T-cell (primary cell): ENCODE measurements around the gene POLR2L. TPM values are rescaled to one million over a fixed set of nuclear protein-coding genes. Genes with fewer than 3 reads are reported as not detected.

Experiments used
- ATAC-seq, 4 experiments: fragments of 200-7000 bp in 3 of 4; fragments of 150-1000 bp in 1 of 4; cut with Tn5 transposase; replicated peaks in 1 of 4; 1 replicate in 3 of 4; 2 replicates in 1 of 4; pipeline ENCODE4 v1.10.0; 2021; ENCODE audit warnings: moderate library complexity in 3 of 4, mild to moderate bottlenecking in 2 of 4, moderate number of reproducible peaks in 1 of 4
- CTCF ChIA-PET, 2 donors: fragments of 300-600 bp; sonication (Branson Sonifier 250); formaldehyde crosslinking; loops; one replicate each; lab custom pipeline; 2022; ENCODE audit warnings: antibody characterized with exemption in 2 of 2; lab: Charles Lee
- POLR2A ChIA-PET, 2 donors: fragments of 300-600 bp; sonication (Branson Sonifier 250); formaldehyde crosslinking; loops; one replicate each; lab custom pipeline; 2022; ENCODE audit warnings: antibody characterized with exemption in 2 of 2; lab: Charles Lee
- DNase-seq, 35 experiments: peaks; one replicate each; pipeline versions ENCODE4 v3.0.0 to v3.0.0-alpha.2; 2013 to 2023
- H3K27ac ChIP-seq: one replicate; pipeline ENCODE4 v1.5.1; 2013; ENCODE audit warnings: low read length
- H3K27me3 ChIP-seq, 2 experiments: replicated peaks in 1 of 2; 1 replicate in 1 of 2; 2 replicates in 1 of 2; pipeline versions ENCODE4 v1.6.1 to v1.7.0; 2013; ENCODE audit warnings: low read length in 1 of 2, mixed read lengths in 1 of 2; ENCODE audit not compliant: control insufficient read depth in 2 of 2, insufficient read depth in 2 of 2; ENCODE audit errors: extremely low read depth in 1 of 2
- H3K36me3 ChIP-seq, 2 donors: 1 replicate in 1 of 2; 2 replicates in 1 of 2; pipeline versions ENCODE4 v1.6.1 to v1.7.0; 2013; ENCODE audit warnings: low read length in 1 of 2; ENCODE audit not compliant: control insufficient read depth in 2 of 2, insufficient read depth in 1 of 2; ENCODE audit errors: extremely low read depth in 1 of 2
- H3K4me1 ChIP-seq, 2 experiments: 1 replicate in 1 of 2; 2 replicates in 1 of 2; pipeline versions ENCODE4 v1.6.1 to v1.7.0; 2013; ENCODE audit warnings: low read length in 2 of 2, mixed read lengths in 1 of 2; ENCODE audit not compliant: insufficient read depth in 2 of 2, control insufficient read depth in 1 of 2; ENCODE audit errors: extremely low read depth in 1 of 2
- H3K4me3 ChIP-seq, 2 donors: 1 replicate in 1 of 2; 2 replicates in 1 of 2; pipeline versions ENCODE4 v1.5.1 to v1.7.0; 2013; ENCODE audit warnings: mild to moderate bottlenecking in 2 of 2, low read length in 1 of 2, moderate library complexity in 1 of 2; ENCODE audit not compliant: control insufficient read depth in 1 of 2; ENCODE audit errors: extremely low read depth in 1 of 2
- H3K9me3 ChIP-seq: 2 replicates; pipeline ENCODE4 v1.7.0; 2013
- H3K27ac Mint-ChIP-seq, 2 donors: one replicate each; pipeline ENCODE4 v1.8.0; 2020 to 2021; ENCODE audit warnings: mild to moderate bottlenecking in 2 of 2, mixed read lengths in 2 of 2
- H3K27me3 Mint-ChIP-seq, 2 donors: one replicate each; pipeline ENCODE4 v1.8.0; 2021 to 2022; ENCODE audit warnings: mixed read lengths in 2 of 2
- H3K36me3 Mint-ChIP-seq: one replicate; pipeline ENCODE4 v1.8.0; 2021; ENCODE audit warnings: mixed read lengths
- H3K4me1 Mint-ChIP-seq, 3 donors: one replicate each; pipeline ENCODE4 v1.8.0; 2020 to 2022; ENCODE audit warnings: mixed read lengths in 3 of 3, mild to moderate bottlenecking in 1 of 3
- H3K4me3 Mint-ChIP-seq, 3 donors: one replicate each; pipeline ENCODE4 v1.8.0; 2020 to 2022; ENCODE audit warnings: mild to moderate bottlenecking in 3 of 3, mixed read lengths in 3 of 3, moderate library complexity in 3 of 3
- H3K9me3 Mint-ChIP-seq, 3 donors: one replicate each; pipeline ENCODE4 v1.8.0; 2020 to 2022; ENCODE audit warnings: mixed read lengths in 3 of 3
- WGBS: methylation state at CpG from one replicate; pipeline ENCODE4 v1.1.5; 2013; ENCODE audit warnings: missing lambda C conversion rate; ENCODE audit not compliant: insufficient coverage; 5-methylcytosine and 5-hydroxymethylcytosine counted together
- total RNA-seq, 35 experiments: library from RNA in 6 of 35; stranded (reverse) in 6 of 35; fragments of 120-200 nt in 1 of 35; gene quantifications; one replicate each; pipeline versions ENCODE4 v1.2.1 to v1.2.4 and lab custom pipeline; 2013 to 2026

POLR2L gene
- total RNA-seq, 5 donors from 2014 or later (not counting 1 experiment from before 2014, with no cell fraction given) = 34.2 to 73.9 (median 68.7) TPM

GRCh38 chr11:813072-813455, 29.3 kb downstream of the POLR2L start:
- Histone ChIP-seq H3K4me3 (no peak overlapping the region), H3K9me3 (no peaks in the 10 kb centered on the region), H3K27ac (no peak overlapping the region), H3K36me3 (peaks cover 21 to 27% of the 10 kb centered on the region in 2 donors), H3K27me3 (no peaks in the 10 kb centered on the region), H3K4me1 (peaks cover 13 to 34% of the 10 kb centered on the region in 2 experiments)
- ATAC-seq (no peak), DNase-seq (no peak)
- H3K4me1 Mint-ChIP-seq = peaks cover 30 to 35% (median 34%) of the 10 kb centered on the region in 3 donors
- CTCF ChIA-PET = no interaction called here
- no peaks in the 10 kb centered on the region for H3K27me3 Mint-ChIP-seq
- H3K4me3 Mint-ChIP-seq = no peak overlapping the region
- no peaks in the 10 kb centered on the region for H3K9me3 Mint-ChIP-seq
- POLR2A ChIA-PET = interaction anchor here in 1 of 2 donors (0.6 kb wide), 1 partner anchor 29 kb away, joined by 3 read pairs; no protein-coding TSS in a partner anchor
- WGBS = 94% methylated on average over 3 of the region's 6 CpGs
- no peak overlapping the region for H3K27ac Mint-ChIP-seq
- peaks cover 20% of the 10 kb centered on the region for H3K36me3 Mint-ChIP-seq

GRCh38 chr11:812390-812789, 29.9 kb downstream of the POLR2L start:
- H3K27ac ChIP-seq = no peak overlapping the region
- Mint-ChIP-seq H3K4me3 (peak overlapping the region in 2 of 3 donors; percentile 21 to 31), H3K9me3 (no peaks in the 10 kb centered on the region), H3K36me3 (peaks cover 20% of the 10 kb centered on the region), H3K4me1 (peaks cover 33 to 40% (median 38%) of the 10 kb centered on the region in 3 donors), H3K27ac (peak overlapping the region in 1 of 2 donors; percentile 16), H3K27me3 (no peaks in the 10 kb centered on the region)
- H3K27me3 ChIP-seq = no peaks in the 10 kb centered on the region
- no peaks in the 10 kb centered on the region for H3K9me3 ChIP-seq
- no peak for ATAC-seq
- H3K36me3 ChIP-seq = peaks cover 21 to 27% of the 10 kb centered on the region in 2 donors
- H3K4me3 ChIP-seq = no peak overlapping the region
- H3K4me1 ChIP-seq = peaks cover 13 to 35% of the 10 kb centered on the region in 2 experiments
- WGBS = 95% methylated on average over 2 of the region's 3 CpGs
- DNase-seq = no peak
- ChIA-PET CTCF (no interaction called here), POLR2A (no interaction called here)

GRCh38 chr11:811446-812245, 30.7 kb downstream of the POLR2L start:
- no peak for ATAC-seq
- peaks cover 13 to 35% of the 10 kb centered on the region in 2 experiments for H3K4me1 ChIP-seq
- peak overlapping the region; percentile 61 for H3K27ac ChIP-seq
- peaks cover 21 to 27% of the 10 kb centered on the region in 2 donors for H3K36me3 ChIP-seq
- POLR2A ChIA-PET = no interaction called here
- WGBS = 59% methylated on average over 10 of the region's 14 CpGs
- Mint-ChIP-seq H3K36me3 (peaks cover 20% of the 10 kb centered on the region), H3K4me3 (peak overlapping the region; percentile 89 to 91 (median 89)), H3K27ac (peak overlapping the region; percentile 73 to 84), H3K9me3 (no peaks in the 10 kb centered on the region), H3K4me1 (peaks cover 33 to 40% (median 38%) of the 10 kb centered on the region in 3 donors), H3K27me3 (no peaks in the 10 kb centered on the region)
- H3K9me3 ChIP-seq = no peaks in the 10 kb centered on the region
- CTCF ChIA-PET = no interaction called here
- DNase-seq = no peak
- peak overlapping the region in 1 of 2 donors; percentile 41 for H3K4me3 ChIP-seq
- no peaks in the 10 kb centered on the region for H3K27me3 ChIP-seq

GRCh38 chr11:810040-810567, 32.2 kb downstream of the POLR2L start:
- Mint-ChIP-seq H3K27ac (peak overlapping the region; percentile 94 to 99), H3K9me3 (no peaks in the 10 kb centered on the region), H3K36me3 (peaks cover 20% of the 10 kb centered on the region), H3K4me3 (peak overlapping the region; percentile 89 to 91 (median 89)), H3K27me3 (no peaks in the 10 kb centered on the region), H3K4me1 (peaks cover 34 to 40% (median 38%) of the 10 kb centered on the region in 3 donors)
- H3K4me3 ChIP-seq = peak overlapping the region; percentile 70 to 97
- no peaks in the 10 kb centered on the region for H3K27me3 ChIP-seq
- peak overlapping the region; percentile 61 for H3K27ac ChIP-seq
- peaks cover 21 to 27% of the 10 kb centered on the region in 2 donors for H3K36me3 ChIP-seq
- POLR2A ChIA-PET = interaction anchor here (0.6 to 0.8 kb wide), 6 partner anchors 10 to 582 kb away, joined by 3 to 11 read pairs (median 3); partner anchors contain the start of gene CEND1 (in 1 of the 2)
- DNase-seq (no peak), ATAC-seq (peak; percentile 10 to 17 (median 16))
- peaks cover 13 to 41% of the 10 kb centered on the region in 2 experiments for H3K4me1 ChIP-seq
- no peaks in the 10 kb centered on the region for H3K9me3 ChIP-seq
- under 1% methylated on average over 53 of the region's 55 CpGs for WGBS
- CTCF ChIA-PET = interaction anchor here (0.6 to 1.8 kb wide), 2 partner anchors 10 to 232 kb away, joined by 3 to 6 read pairs; no protein-coding TSS in a partner anchor

- Mint-ChIP-seq H3K4me1 (peaks cover 36 to 40% (median 39%) of the 10 kb centered on the region in 3 donors), H3K27ac (peak within 1 kb of the TSS; percentile 94 to 99), H3K27me3 (no peaks in the 10 kb centered on the region), H3K4me3 (peak within 1 kb of the TSS; percentile 89 to 91 (median 89)), H3K9me3 (no peaks in the 10 kb centered on the region), H3K36me3 (peaks cover 20% of the 10 kb centered on the region)
- Histone ChIP-seq H3K9me3 (no peaks in the 10 kb centered on the region), H3K4me1 (peaks cover 15 to 46% of the 10 kb centered on the region in 2 experiments), H3K27me3 (no peaks in the 10 kb centered on the region), H3K27ac (peak within 1 kb of the TSS; percentile 97), H3K4me3 (peak within 1 kb of the TSS; percentile 85 to 97), H3K36me3 (peaks cover 21 to 27% of the 10 kb centered on the region in 2 donors)
- ChIA-PET CTCF (interaction anchor here (0.5 to 1.8 kb wide), 2 partner anchors 10 to 28 kb away, joined by 4 to 6 read pairs; no protein-coding TSS in a partner anchor), POLR2A (interaction anchor here (0.6 to 0.7 kb wide), 4 partner anchors 10 to 561 kb away, joined by 3 to 8 read pairs (median 3); partner anchors contain the start of gene CEND1 (in 1 of the 2))
- ATAC-seq = peak; percentile 84 to 87 (median 85)
- peak; percentile 93 to 99 (median 97) for DNase-seq
- WGBS = under 1% methylated on average over 75 of the region's 81 CpGs
Measured at GRCh38 chr11:809287-810039, 32.9 kb downstream of the POLR2L start, which contains the start of gene RPLP2. RPLP2 (plus strand) TSS chr11:809967; CDS start chr11:810235, 268 bp downstream.
